RWPE2 (cell line): ENCODE results near the gene C10orf88.

Source experiments
- ATAC-seq: fragments of 200-7000 bp; cut with Tn5 transposase; 3 replicates; pipeline ENCODE4 v1.9.1; 2021; ENCODE audit warnings: low read depth
- DNase-seq: peaks from one replicate; pipeline ENCODE4 v3.0.0-alpha.2; 2020; ENCODE audit warnings: low spot score
- H3K27ac ChIP-seq: fragments of 450-650 bp; 2 replicates; pipeline ENCODE4 v1.5.1; 2017; ENCODE audit warnings: mild to moderate bottlenecking; ENCODE audit not compliant: poor library complexity, severe bottlenecking
- H3K27me3 ChIP-seq: fragments of 250-450 bp; sonication (Bioruptor Pico); 2 replicates; pipeline ENCODE4 v1.5.1; 2021; ENCODE audit warnings: mild to moderate bottlenecking, moderate library complexity; ENCODE audit not compliant: insufficient read depth, poor library complexity, severe bottlenecking
- H3K36me3 ChIP-seq: fragments of 250-450 bp; sonication (Bioruptor Pico); 2 replicates; pipeline ENCODE4 v1.5.1; 2020; ENCODE audit warnings: low read depth, mild to moderate bottlenecking, moderate library complexity
- H3K4me1 ChIP-seq: fragments of 250-450 bp; sonication (Bioruptor Pico); 2 replicates; pipeline ENCODE4 v1.5.1; 2021; ENCODE audit warnings: mild to moderate bottlenecking, moderate library complexity; ENCODE audit not compliant: insufficient read depth, poor library complexity, severe bottlenecking
- H3K4me3 ChIP-seq: fragments of 250-450 bp; sonication (Bioruptor Pico); 2 replicates; pipeline ENCODE4 v1.5.1; 2021; ENCODE audit warnings: mild to moderate bottlenecking, moderate library complexity; ENCODE audit not compliant: severe bottlenecking
- H3K9me3 ChIP-seq: fragments of 250-450 bp; sonication (Bioruptor Pico); 2 replicates; pipeline ENCODE4 v1.5.1; 2021; ENCODE audit warnings: mild to moderate bottlenecking, moderate library complexity; ENCODE audit not compliant: severe bottlenecking
- CTCF ChIP-seq: fragments of 450-650 bp; IDR thresholded peaks from one replicate; pipeline ENCODE4 v1.5.1; 2017; ENCODE audit warnings: mild to moderate bottlenecking, moderate library complexity; ENCODE audit not compliant: poor library complexity, severe bottlenecking

Gene C10orf88

GRCh38 chr10:122998360-122998917, 44.4 kb upstream of the C10orf88 start:
- no peaks in the 10 kb centered on the region for H3K27me3 ChIP-seq
- no peak overlapping the region for H3K27ac ChIP-seq
- DNase-seq (no peak), ATAC-seq (no peak)
- H3K4me1 ChIP-seq = peaks cover 3% of the 10 kb centered on the region
- H3K36me3 ChIP-seq = peaks cover 26% of the 10 kb centered on the region
- no peak for TF ChIP-seq CTCF
- H3K9me3 ChIP-seq = no peaks in the 10 kb centered on the region
- no peak overlapping the region for H3K4me3 ChIP-seq

GRCh38 chr10:122997864-122998263, 43.8 kb upstream of the C10orf88 start:
- peaks cover 31% of the 10 kb centered on the region for H3K36me3 ChIP-seq
- ATAC-seq (no peak), DNase-seq (no peak)
- no peak overlapping the region for H3K27ac ChIP-seq
- TF ChIP-seq CTCF = no peak
- H3K4me3 ChIP-seq = no peak overlapping the region
- peaks cover 3% of the 10 kb centered on the region for H3K4me1 ChIP-seq
- H3K27me3 ChIP-seq = no peaks in the 10 kb centered on the region
- H3K9me3 ChIP-seq = no peaks in the 10 kb centered on the region

GRCh38 chr10:122995936-122996335, 41.9 kb upstream of the C10orf88 start:
- no peaks in the 10 kb centered on the region for H3K9me3 ChIP-seq
- TF ChIP-seq CTCF = no peak
- H3K27me3 ChIP-seq = no peaks in the 10 kb centered on the region
- H3K36me3 ChIP-seq = peaks cover 51% of the 10 kb centered on the region
- H3K4me1 ChIP-seq = peaks cover 3% of the 10 kb centered on the region
- ATAC-seq (no peak), DNase-seq (no peak)
- H3K4me3 ChIP-seq = no peak overlapping the region
- no peak overlapping the region for H3K27ac ChIP-seq

- H3K4me3 ChIP-seq = no peak overlapping the region
- no peaks in the 10 kb centered on the region for H3K9me3 ChIP-seq
- no peaks in the 10 kb centered on the region for H3K27me3 ChIP-seq
- H3K4me1 ChIP-seq = no peaks in the 10 kb centered on the region
- DNase-seq (no peak), ATAC-seq (no peak)
- TF ChIP-seq CTCF = no peak
- peaks cover 61% of the 10 kb centered on the region for H3K36me3 ChIP-seq
- H3K27ac ChIP-seq = no peak overlapping the region
Observed at GRCh38 chr10:122993797-122994336, 39.8 kb upstream of the C10orf88 start.

GRCh38 chr10:122992031-122992585, 38.1 kb upstream of the C10orf88 start:
- Histone ChIP-seq H3K9me3 (no peaks in the 10 kb centered on the region), H3K4me1 (no peaks in the 10 kb centered on the region), H3K27ac (no peak overlapping the region), H3K27me3 (no peaks in the 10 kb centered on the region), H3K36me3 (peaks cover 65% of the 10 kb centered on the region), H3K4me3 (no peak overlapping the region)
- DNase-seq (no peak), ATAC-seq (no peak)
- no peak for TF ChIP-seq CTCF
